GM12873 (cell line): ENCODE measurements around the gene MCC.

Experiments used
- TF ChIP-seq, protein P1 (sequence below): IDR thresholded peaks from 2 replicates; pipeline ENCODE4 v1.5.1; 2012; ENCODE audit warnings: low read depth, mild to moderate bottlenecking, moderate library complexity, low read length, control low read depth; ENCODE audit not compliant: insufficient read depth; ENCODE audit errors: missing control alignments

Gene MCC

DNA sequence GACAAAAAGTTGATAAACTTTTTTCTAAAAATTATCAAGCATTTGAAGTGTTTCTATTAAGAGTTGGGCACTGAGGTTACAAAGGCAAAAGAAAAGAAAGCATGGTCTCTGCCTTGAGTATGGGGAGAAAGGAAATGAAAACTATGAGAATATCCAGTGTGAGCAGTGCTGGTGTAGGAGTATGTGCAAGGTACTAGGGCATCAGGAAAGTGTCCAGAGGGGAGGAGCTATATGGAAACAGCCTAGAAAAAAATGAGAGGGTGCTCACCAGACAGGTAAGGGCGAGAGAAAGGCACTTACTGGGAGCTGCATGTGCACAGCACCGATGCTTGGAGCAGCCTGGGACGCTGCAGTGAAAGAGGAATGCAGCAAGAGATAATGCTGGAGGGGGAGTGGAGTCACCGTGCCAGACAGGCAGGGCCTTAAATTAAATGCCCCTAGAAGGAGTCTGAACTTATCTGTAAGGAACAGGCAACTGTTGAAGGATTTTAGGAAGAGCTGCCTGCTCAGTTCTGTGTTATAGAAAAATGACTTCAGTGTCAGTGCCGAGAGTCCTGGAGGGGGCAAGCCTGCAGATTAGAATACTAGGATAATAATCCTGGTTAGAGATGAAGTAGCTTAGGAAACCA, 14.0 kb downstream of the MCC start:
- TF ChIP-seq, protein P1, sequence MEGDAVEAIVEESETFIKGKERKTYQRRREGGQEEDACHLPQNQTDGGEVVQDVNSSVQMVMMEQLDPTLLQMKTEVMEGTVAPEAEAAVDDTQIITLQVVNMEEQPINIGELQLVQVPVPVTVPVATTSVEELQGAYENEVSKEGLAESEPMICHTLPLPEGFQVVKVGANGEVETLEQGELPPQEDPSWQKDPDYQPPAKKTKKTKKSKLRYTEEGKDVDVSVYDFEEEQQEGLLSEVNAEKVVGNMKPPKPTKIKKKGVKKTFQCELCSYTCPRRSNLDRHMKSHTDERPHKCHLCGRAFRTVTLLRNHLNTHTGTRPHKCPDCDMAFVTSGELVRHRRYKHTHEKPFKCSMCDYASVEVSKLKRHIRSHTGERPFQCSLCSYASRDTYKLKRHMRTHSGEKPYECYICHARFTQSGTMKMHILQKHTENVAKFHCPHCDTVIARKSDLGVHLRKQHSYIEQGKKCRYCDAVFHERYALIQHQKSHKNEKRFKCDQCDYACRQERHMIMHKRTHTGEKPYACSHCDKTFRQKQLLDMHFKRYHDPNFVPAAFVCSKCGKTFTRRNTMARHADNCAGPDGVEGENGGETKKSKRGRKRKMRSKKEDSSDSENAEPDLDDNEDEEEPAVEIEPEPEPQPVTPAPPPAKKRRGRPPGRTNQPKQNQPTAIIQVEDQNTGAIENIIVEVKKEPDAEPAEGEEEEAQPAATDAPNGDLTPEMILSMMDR = no peak

DNA sequence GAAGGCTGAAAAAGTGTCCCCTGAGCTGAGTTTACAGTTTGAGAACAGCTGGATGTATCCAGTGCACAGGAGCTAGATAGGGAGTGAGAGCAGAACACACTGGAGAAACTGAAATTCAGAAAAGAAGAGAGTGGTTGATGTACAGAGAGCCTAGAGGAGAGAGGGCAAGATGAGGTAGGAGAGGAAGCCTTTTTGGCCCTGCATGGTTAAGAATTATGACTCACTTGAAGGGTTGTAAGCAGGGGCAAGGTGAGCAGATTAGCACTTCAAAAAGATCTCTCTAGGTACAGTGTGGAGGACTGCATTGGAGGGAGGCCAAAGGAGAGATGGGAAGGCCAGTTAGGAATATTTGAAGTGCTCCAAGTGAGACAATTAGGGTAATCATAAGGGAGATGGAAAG, 25.2 kb downstream of the MCC start:
- TF ChIP-seq, protein P1 = no peak

DNA sequence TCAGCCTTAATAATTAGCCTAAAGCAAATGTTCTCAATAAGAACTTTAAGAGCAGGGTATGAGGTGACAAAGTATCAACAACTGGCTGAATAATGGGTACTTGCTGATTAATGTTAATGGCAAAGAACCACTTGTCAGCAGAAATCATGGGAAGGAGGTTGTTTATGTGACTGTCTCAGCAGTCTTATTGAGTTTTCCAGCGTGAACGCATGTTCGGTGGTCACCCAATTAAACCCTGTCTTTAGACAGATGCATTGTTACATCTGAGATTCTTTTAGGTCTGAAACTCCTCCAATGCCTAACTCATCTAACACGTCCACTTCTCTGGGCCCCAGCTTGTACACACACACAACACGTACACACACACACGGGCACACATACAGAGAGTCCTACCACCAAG, 35.3 kb downstream of the MCC start:
- TF ChIP-seq, protein P1 = no peak

DNA sequence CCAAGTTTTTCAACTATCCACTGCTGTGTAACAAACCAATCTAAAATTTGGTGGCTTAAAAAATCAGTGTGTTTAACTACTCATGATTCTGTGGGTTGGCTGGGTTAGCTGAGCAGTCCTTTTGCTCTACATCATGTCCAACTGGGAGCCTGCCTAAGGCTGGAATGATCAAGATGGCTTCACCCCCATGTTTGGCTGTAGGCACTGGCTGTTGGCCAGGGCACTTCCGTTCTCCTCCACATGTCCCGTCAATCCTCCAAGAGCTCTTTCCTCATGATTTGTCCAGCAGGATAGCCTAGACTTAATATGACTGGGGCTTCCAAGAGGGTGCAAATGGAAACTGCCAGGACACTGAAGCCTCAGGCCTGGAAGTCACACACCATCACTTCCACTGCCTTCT, 36.5 kb downstream of the MCC start:
- TF ChIP-seq, protein P1 = no peak

DNA sequence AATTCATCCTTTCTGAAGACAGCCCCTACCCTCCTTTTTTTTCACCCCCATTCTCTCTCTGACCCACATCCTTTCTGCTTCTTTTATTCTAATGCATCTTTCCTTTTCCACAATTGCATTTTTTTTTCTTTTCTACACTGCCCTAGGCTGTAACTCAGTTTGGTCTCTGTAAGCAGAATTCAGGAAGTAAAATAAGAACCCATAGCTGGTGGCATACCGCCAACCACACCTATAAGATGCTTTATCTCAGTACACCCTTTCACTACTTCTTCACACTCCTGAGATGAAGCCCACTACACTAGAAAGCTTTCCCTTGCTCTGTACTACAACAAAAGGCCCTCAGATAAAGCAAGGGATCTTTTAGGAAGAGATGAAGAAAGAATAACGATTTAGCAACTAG, 37.3 kb downstream of the MCC start:
- TF ChIP-seq, protein P1 = no peak

DNA sequence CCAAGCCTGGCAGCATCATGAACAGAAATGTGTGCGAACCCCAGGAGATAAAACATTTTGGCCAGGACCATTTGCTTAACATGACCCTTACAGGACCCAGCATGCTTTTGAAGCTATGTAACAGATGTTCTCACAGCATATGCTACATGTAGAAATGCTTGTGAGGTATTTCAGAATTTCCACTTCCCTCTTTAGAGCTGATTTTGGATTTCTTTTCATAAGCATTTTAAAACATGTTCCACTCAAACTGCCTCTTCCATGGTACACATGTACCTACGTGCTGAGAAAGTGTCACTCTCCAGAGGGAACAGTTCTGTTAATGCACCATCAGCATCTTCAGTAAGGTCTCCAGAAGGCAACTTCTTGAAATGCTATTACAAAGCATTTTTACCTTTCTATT, 37.8 kb downstream of the MCC start:
- TF ChIP-seq, protein P1 = no peak

DNA sequence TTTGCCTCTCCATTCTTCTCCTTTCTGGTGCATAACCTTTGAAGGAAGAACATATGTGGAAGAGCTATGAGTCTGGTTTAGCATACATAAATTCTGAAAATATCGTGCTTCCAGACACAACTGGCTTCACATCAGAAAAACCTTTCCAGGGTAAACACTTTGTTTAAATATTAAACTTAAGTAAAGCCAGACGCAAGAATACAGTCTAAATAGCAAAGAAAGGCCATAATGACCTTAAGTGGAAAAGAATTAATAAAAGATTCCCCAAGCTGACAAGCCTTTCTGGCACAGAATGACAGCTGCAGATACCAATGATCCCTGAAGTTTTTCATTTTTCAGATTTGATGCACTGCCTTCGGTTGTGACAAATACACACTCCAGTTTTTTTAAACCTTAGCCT, 40.0 kb downstream of the MCC start:
- TF ChIP-seq, protein P1 = no peak
